Sciatic nerve (tissue), 2 donors: ENCODE results near the gene CCDC192. TPM values are rescaled to one million over a fixed set of nuclear protein-coding genes. Genes with fewer than 3 reads are reported as not detected.

Source experiments
- ATAC-seq: fragments of 200-7000 bp; cut with Tn5 transposase; one replicate; pipeline ENCODE4 v1.9.1; 2020; ENCODE audit warnings: mild to moderate bottlenecking, moderate library complexity
- DNase-seq: peaks from one replicate; pipeline ENCODE4 v3.0.0-alpha.2; 2020; ENCODE audit warnings: low spot score
- intact Hi-C: fragments of 100-400 bp; cut with DNase I; formaldehyde crosslinking; loops from one replicate; pipeline ENCODE4 v1.14.2; 2022
- total RNA-seq: library from RNA; stranded (reverse); fragmentation: NEBNext Ultra II Directional; extraction: Animal tissue kit (Norgen Biotek cat#: 25700); gene quantifications from one replicate; pipeline ENCODE4 v1.2.1, GENCODE V29; 2021
- donor health status: DM: no; HTN: no; CAD: no.
- donor health status: DM: no; HTN: no; CAD: no.

CCDC192 gene
- total RNA-seq, 1 donor from 2014 or later = 1.2 TPM

- ATAC-seq (no peak), DNase-seq (no peak)
- intact Hi-C loops = no loop called here
Observed at GRCh38 chr5:127863161-127863560, 160.0 kb downstream of the CCDC192 start.

- ATAC-seq (no peak), DNase-seq (no peak)
- intact Hi-C loops = no loop called here
Observed at GRCh38 chr5:127863610-127864395, 160.6 kb downstream of the CCDC192 start.

GRCh38 chr5:127864511-127864910 is 161.3 kb downstream of the CCDC192 start:
- intact Hi-C loops = no loop called here
- DNase-seq = no peak
- no peak for ATAC-seq

- DNase-seq (no peak), ATAC-seq (no peak)
- intact Hi-C loops = no loop called here
Observed at GRCh38 chr5:127865273-127865672, 162.1 kb downstream of the CCDC192 start.

- ATAC-seq = no peak
- intact Hi-C loops = no loop called here
Observed at GRCh38 chr5:127867022-127867783, 164.0 kb downstream of the CCDC192 start.

GRCh38 chr5:127870914-127871313 is 167.7 kb downstream of the CCDC192 start:
- intact Hi-C loops = no loop called here
- ATAC-seq (peak; percentile 88), DNase-seq (peak; percentile 77)

More at GRCh38 chr5:127867022-127867783, 164.0 kb downstream of the CCDC192 start:
- no peak for DNase-seq

GRCh38 chr5:127871503-127872153 is 168.4 kb downstream of the CCDC192 start:
- intact Hi-C loops = no loop called here
- DNase-seq (no peak), ATAC-seq (peak; percentile 38)

- intact Hi-C loops = no loop called here
- DNase-seq (no peak), ATAC-seq (no peak)
Observed at GRCh38 chr5:127872494-127872893, 169.3 kb downstream of the CCDC192 start.

GRCh38 chr5:127875235-127876021 is 172.2 kb downstream of the CCDC192 start:
- ATAC-seq = peak; percentile 18
- intact Hi-C loops = no loop called here

GRCh38 chr5:127876384-127876783 is 173.2 kb downstream of the CCDC192 start:
- no peak for ATAC-seq
- intact Hi-C loops = no loop called here

More at GRCh38 chr5:127875235-127876021, 172.2 kb downstream of the CCDC192 start:
- no peak for DNase-seq

GRCh38 chr5:127878174-127878750 is 175.1 kb downstream of the CCDC192 start:
- intact Hi-C loops = no loop called here
- no peak for DNase-seq
- peak; percentile 56 for ATAC-seq

More at GRCh38 chr5:127876384-127876783, 173.2 kb downstream of the CCDC192 start:
- no peak for DNase-seq

- intact Hi-C loops = no loop called here
- DNase-seq (no peak), ATAC-seq (no peak)
Observed at GRCh38 chr5:127884416-127884815, 181.2 kb downstream of the CCDC192 start.

- intact Hi-C loops = no loop called here
- DNase-seq (no peak), ATAC-seq (no peak)
Observed at GRCh38 chr5:127885176-127885575, 182.0 kb downstream of the CCDC192 start.

GRCh38 chr5:127886081-127886480 is 182.9 kb downstream of the CCDC192 start:
- DNase-seq (no peak), ATAC-seq (no peak)
- intact Hi-C loops = no loop called here

GRCh38 chr5:127887282-127887681 is 184.1 kb downstream of the CCDC192 start:
- intact Hi-C loops = no loop called here
- ATAC-seq (no peak), DNase-seq (no peak)

- no peak for ATAC-seq
- DNase-seq = no peak
Observed at GRCh38 chr5:127891942-127892341, 188.8 kb downstream of the CCDC192 start.

GRCh38 chr5:127892467-127893207 is 189.4 kb downstream of the CCDC192 start:
- intact Hi-C loops = no loop called here
- DNase-seq (no peak), ATAC-seq (peak; percentile 66)

More at GRCh38 chr5:127891942-127892341, 188.8 kb downstream of the CCDC192 start:
- intact Hi-C loops = no loop called here

GRCh38 chr5:127893232-127893631 is 190.0 kb downstream of the CCDC192 start:
- intact Hi-C loops = no loop called here
- DNase-seq (no peak), ATAC-seq (no peak)
